AG04450 (cell line): Measurements from ENCODE around the gene DOK5. TPM values are rescaled to one million over a fixed set of nuclear protein-coding genes. Genes with fewer than 3 reads are reported as not detected.

Source experiments
- CTCF ChIA-PET: fragments of 300-600, 350-600 bp; formaldehyde crosslinking; extraction: SDS; loops from one replicate; lab custom pipeline; 2022; ENCODE audit warnings: antibody characterized with exemption, inconsistent platforms; lab: Charles Lee
- POLR2A ChIA-PET: fragments of 350-600 bp; formaldehyde crosslinking; extraction: SDS; loops from one replicate; lab custom pipeline; 2021; ENCODE audit warnings: antibody characterized with exemption, inconsistent platforms; lab: Yijun Ruan, JAX
- DNase-seq: peaks from one replicate; pipeline ENCODE4 v3.0.0-alpha.2; 2011; ENCODE audit warnings: low read depth, low spot score
- H3K27ac ChIP-seq: one replicate; pipeline ENCODE4 v1.5.1; 2012; ENCODE audit warnings: low read depth, low read length, control low read depth
- H3K27me3 ChIP-seq: one replicate; pipeline ENCODE4 v1.6.0; 2012; ENCODE audit warnings: low read length; ENCODE audit not compliant: control insufficient read depth, insufficient read depth
- H3K4me3 ChIP-seq: 2 replicates; pipeline ENCODE4 v1.5.1; 2011; ENCODE audit warnings: mild to moderate bottlenecking, low read depth, low read length, control low read depth
- H3K9me3 ChIP-seq: 2 replicates; pipeline ENCODE4 v1.5.1; 2012; ENCODE audit warnings: low read length; ENCODE audit not compliant: control insufficient read depth, insufficient read depth
- polyA plus RNA-seq: library from polyadenylated mRNA; depleted of rRNA; stranded (reverse); fragments of >200 nt; gene quantifications from 2 replicates; pipeline ENCODE4 v1.2.3, GENCODE V29; 2011
- TF ChIP-seq, protein P1 (sequence below): IDR thresholded peaks from 2 replicates; pipeline ENCODE4 v1.5.1; 2011; ENCODE audit warnings: low read depth, low read length, control low read depth, inconsistent platforms

The DOK5 gene
- polyA plus RNA-seq, 1 experiment, result 1.9 TPM

GRCh38 chr20:54619682-54620081, 144.3 kb downstream of the DOK5 start:
- CTCF ChIA-PET, result no interaction called here
- POLR2A ChIA-PET, result no interaction called here

GRCh38 chr20:54620611-54621010, 145.2 kb downstream of the DOK5 start:
- Histone ChIP-seq H3K4me3 (no peak overlapping the region), H3K27me3 (no peaks in the 10 kb centered on the region), H3K27ac (no peak overlapping the region), H3K9me3 (no peaks in the 10 kb centered on the region)
- DNase-seq, result no peak
- TF ChIP-seq, protein P1, sequence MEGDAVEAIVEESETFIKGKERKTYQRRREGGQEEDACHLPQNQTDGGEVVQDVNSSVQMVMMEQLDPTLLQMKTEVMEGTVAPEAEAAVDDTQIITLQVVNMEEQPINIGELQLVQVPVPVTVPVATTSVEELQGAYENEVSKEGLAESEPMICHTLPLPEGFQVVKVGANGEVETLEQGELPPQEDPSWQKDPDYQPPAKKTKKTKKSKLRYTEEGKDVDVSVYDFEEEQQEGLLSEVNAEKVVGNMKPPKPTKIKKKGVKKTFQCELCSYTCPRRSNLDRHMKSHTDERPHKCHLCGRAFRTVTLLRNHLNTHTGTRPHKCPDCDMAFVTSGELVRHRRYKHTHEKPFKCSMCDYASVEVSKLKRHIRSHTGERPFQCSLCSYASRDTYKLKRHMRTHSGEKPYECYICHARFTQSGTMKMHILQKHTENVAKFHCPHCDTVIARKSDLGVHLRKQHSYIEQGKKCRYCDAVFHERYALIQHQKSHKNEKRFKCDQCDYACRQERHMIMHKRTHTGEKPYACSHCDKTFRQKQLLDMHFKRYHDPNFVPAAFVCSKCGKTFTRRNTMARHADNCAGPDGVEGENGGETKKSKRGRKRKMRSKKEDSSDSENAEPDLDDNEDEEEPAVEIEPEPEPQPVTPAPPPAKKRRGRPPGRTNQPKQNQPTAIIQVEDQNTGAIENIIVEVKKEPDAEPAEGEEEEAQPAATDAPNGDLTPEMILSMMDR, result no peak
- ChIA-PET POLR2A (no interaction called here), CTCF (no interaction called here)

More at GRCh38 chr20:54619682-54620081, 144.3 kb downstream of the DOK5 start:
- DNase-seq, result no peak
- Histone ChIP-seq H3K27ac (no peak overlapping the region), H3K27me3 (no peaks in the 10 kb centered on the region), H3K4me3 (no peak overlapping the region), H3K9me3 (no peaks in the 10 kb centered on the region)
- TF ChIP-seq, protein P1, result no peak

DNA sequence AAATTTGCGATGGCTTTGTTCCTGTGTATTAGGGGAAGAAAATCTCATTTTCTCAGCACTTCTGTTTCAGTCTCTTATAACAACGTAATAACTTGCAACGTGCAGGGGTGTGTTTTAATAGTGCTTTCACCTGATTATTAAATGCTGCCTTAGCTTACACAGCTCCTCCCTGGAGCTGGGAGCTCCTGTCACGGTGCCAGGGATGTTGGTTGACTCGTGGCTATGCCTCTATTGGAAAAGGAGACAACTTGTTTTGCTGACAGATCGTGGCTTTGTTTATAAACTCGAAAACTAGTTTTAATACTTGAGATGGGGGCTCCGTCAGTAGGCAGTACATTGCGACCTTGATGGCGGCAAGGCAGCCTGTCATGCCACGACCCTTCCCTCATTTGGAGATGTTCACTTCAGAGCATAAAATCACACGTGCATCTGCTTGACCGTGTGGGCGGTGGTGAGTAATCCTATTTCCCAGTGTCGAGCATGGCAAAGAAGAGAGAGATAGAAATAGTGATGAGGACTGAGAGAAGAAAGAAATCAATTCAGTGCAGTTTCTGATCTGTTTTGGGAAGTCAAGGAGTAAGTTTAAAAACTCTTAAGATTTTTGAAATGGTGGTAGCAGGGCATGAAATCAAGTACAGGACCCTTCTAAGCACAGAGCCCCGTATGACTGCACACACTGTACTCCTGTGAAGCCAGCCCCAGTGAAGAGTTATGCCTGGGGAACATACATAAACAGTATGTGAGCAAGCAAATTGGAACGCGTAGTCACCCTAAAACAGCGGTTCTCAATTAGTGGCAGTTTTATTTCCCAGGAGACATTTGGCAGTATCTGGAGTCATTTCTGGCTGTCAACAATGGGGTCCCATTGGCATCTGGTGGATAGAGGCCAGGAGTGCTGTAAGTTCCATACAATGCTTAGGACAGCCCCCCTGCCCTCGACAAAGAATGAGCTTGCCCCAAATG, 147.2 kb downstream of the DOK5 start:
- no peak for DNase-seq
- no peaks in the 10 kb centered on the region for H3K9me3 ChIP-seq
- H3K4me3 ChIP-seq, result no peak overlapping the region
- POLR2A ChIA-PET, result no interaction called here
- CTCF ChIA-PET, result interaction anchor here (0.9 kb wide), 1 partner anchor 403 kb away, joined by 4 read pairs; no protein-coding TSS in a partner anchor
- peak overlapping the region; percentile 11 for H3K27ac ChIP-seq
- H3K27me3 ChIP-seq, result no peaks in the 10 kb centered on the region
- TF ChIP-seq, protein P1, result no peak

DNA sequence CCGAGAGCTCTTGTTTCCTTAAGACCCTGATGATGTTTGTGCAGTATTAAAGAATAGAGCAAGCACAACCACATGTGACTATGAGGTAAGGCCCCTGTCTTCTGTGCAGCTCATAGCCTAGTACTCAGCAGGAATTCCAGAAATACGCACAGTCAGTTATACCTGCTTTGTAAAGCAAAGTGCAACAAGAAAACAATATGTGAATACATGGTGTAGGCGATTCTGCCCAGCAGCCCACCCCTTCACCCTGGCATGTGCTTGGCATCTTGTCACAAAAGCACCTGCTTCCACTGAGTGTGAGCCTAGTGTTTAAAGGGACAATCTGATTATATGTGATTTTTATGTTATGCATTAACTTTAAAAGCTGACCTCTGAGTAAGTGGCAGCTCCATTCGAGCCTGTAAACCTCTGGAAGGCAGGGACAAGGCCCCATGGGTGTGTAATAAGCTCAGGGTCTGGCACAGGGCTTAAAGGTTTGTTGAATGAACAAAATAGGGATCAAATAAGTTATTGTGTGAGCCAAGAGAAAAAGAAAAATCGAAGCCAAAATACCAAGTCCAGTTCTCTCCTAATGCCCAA, 148.7 kb downstream of the DOK5 start:
- H3K27me3 ChIP-seq, result no peaks in the 10 kb centered on the region
- H3K4me3 ChIP-seq, result no peak overlapping the region
- no peaks in the 10 kb centered on the region for H3K9me3 ChIP-seq
- no peak for DNase-seq
- POLR2A ChIA-PET, result interaction anchor here (0.6 kb wide), 1 partner anchor 93 kb away, joined by 3 read pairs; no protein-coding TSS in a partner anchor
- CTCF ChIA-PET, result interaction anchor here (1.5 kb wide), 1 partner anchor 404 kb away, joined by 6 read pairs; no protein-coding TSS in a partner anchor
- H3K27ac ChIP-seq, result no peak overlapping the region
- TF ChIP-seq, protein P1, result no peak
